ENCODE results near the gene LUZP2.
A peak's percentile ranks its signal among the peaks of the same experiment; 100 is the strongest.
"Not testable (repeated sequence)": the region's sequence is repeated elsewhere in the genome, so short reads cannot be mapped to it uniquely, and the experiment has no call there.

LUZP2 gene

DNA sequence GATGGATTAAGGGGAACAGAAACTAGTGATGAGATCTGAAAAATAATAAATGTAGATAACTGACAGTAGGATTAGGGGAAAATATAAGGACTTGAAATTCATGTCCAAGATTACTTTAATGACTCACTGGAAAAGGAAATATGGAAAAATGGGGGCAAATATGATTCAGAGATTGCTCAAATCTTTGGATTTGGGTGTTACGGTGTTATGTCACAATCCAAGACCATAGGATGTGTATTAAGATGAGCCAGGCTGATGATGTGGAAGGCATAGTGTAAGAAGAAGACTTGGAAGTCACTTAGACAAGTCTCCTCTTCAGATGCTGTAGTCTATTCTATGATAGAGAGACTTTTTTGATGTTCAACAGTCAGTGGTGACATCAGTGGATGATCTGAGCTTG is 323.7 kb downstream of the LUZP2 start:
- DNase-seq (ENCODE audit: low read depth): peak; percentile 27

DNA sequence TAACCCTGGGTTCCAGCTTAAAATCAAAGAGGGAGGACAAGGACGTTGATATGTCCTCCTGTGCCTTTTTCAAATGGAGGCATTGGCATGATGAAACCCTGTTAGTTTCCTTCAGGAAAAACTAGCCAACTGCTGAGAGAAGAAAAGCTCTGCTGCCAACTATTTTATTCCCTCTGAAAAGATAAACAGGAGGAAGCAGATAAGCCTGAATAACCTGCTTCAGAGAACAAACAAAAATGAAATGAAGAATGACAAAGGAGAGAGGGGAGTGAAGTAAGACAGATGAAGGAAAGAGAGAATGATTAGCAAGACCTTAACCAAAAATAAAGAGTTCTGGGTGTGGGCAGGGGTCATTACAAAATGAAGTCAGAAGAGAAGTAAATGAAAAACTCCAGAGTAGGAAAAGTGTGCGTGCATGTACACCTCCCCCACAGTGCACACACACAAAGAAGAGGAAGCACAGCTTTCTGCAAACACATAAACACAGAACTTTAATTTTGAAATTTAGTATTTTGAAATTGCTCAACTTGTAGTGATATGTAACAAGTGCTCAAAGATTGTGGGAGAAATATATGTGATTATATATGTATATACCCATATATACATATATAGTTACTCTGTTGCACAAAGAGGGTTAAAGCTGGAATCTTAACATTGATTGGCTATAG is 332.2 kb downstream of the LUZP2 start:
- no peak for DNase-seq (ENCODE audit: low read depth)

- no peak for DNase-seq (ENCODE audit: low read depth)
Measured at GRCh38 chr11:24833573-24833972, 336.7 kb downstream of the LUZP2 start.

GRCh38 chr11:24837112-24837511 is 340.3 kb downstream of the LUZP2 start:
- DNase-seq (ENCODE audit: low read depth): no peak

DNA sequence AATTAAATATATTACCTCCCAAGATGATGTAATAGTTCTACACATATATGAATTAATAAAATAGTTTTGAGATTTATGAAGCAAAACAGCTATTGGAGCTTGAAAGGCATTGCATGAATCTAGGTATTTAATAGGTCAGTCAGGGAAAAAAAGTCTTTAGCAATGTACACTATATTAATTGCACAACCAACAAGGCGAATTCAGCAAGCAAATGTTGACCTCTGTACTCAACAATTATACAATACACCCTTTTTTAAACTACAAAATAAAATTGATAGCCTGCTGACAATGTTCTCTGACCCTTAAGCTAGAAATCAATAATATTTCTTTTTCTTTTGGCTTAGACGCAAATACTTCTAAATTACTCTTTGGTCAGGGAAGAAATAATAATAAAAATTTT is 345.5 kb downstream of the LUZP2 start:
- DNase-seq (ENCODE audit: low read depth): no peak

DNA sequence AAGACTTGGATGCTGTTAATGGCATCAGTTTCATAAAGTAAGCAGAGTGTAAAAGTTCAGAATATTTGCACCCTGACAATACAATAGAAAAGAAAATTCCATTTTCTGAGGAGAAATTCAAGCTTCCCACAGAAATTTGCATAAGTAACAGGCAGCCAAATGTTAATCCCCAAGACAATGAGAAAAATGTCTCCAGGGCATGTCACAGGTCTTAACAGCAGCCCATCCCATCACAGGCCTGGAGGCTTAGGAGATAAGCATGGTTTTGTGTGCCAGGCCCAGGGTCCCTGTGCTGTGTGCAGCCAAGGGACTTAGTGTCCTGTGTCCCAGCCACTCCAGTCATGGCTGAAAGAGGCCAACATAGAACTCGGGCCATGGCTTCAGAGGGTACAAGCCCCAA is 347.6 kb downstream of the LUZP2 start:
- no peak for DNase-seq (ENCODE audit: low read depth)

DNA sequence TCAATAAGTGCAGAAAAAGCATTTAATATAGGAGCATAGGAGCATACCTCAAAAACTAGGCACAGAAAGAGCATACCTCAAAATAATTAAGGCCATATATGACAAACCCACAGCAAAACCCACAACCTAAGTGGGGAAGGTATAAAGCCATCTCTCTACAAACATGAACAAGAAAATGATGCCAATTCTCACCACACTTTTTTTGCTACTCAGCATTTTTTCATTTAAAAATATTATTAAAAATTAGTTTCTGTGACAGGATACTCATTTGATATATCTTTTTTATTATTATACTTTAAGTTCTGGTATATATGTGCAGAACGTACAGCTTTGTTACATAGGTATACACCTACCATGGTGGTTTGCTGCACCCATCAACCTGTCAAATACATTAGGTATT is 352.0 kb downstream of the LUZP2 start:
- DNase-seq (ENCODE audit: low read depth): no peak

- no peak for DNase-seq (ENCODE audit: low read depth)
Measured at GRCh38 chr11:24855951-24856350, 359.1 kb downstream of the LUZP2 start.

- no peak for DNase-seq (ENCODE audit: low read depth)
Measured at GRCh38 chr11:24859801-24860300, 363.0 kb downstream of the LUZP2 start.

GRCh38 chr11:24861440-24861839 is 364.6 kb downstream of the LUZP2 start:
- DNase-seq (ENCODE audit: low read depth): no peak

DNA sequence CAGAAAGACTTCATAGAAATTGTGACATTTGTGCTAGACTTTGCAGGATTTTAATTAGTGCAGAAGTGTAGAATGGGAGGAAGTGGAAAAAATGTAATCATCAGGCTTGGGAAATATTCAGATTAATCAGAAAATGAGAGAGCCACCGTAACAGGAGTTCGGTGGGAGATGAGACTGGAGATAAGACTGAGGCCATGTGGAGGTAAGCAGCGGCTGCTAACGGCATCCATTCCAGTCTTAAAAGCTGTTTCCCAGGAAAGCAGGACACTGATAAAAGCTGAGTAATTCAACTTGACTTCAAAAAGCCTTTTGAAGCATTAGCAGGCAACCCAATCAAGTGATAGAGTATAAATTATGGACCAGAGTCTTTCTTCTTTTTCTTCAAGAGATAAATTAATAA is 369.9 kb downstream of the LUZP2 start:
- DNase-seq (ENCODE audit: low read depth): no peak

- no peak for DNase-seq (ENCODE audit: low read depth)
Measured at GRCh38 chr11:24870048-24870447, 373.2 kb downstream of the LUZP2 start.

DNA sequence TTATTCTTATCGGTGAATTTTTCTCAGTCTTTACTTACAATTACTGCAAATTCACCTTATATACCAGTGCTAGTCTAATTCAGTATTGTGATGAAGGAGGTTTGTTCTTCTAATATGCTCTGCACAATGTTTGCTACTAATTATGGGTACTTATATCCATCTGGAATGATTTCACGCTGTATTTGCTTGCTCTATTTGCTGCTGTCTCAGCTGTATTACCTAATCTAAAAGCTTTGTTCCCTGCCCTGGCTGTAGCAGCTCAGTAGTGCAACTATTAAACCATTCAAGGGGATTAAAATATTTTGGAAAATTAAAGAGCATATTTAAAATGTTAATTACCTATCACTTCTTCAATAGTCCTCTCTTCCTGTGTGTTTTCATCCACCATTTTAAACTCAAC is 375.3 kb downstream of the LUZP2 start:
- no peak for DNase-seq (ENCODE audit: low read depth)

- no peak for DNase-seq (ENCODE audit: low read depth)
Measured at GRCh38 chr11:24872651-24873311, 375.9 kb downstream of the LUZP2 start.

- no peak for DNase-seq (ENCODE audit: low read depth)
Measured at GRCh38 chr11:24880962-24881361, 384.1 kb downstream of the LUZP2 start.

- DNase-seq (ENCODE audit: low read depth): no peak
Measured at GRCh38 chr11:24885580-24886173, 388.8 kb downstream of the LUZP2 start.

GRCh38 chr11:24886880-24887619 is 390.2 kb downstream of the LUZP2 start:
- DNase-seq (ENCODE audit: low read depth): no peak

DNA sequence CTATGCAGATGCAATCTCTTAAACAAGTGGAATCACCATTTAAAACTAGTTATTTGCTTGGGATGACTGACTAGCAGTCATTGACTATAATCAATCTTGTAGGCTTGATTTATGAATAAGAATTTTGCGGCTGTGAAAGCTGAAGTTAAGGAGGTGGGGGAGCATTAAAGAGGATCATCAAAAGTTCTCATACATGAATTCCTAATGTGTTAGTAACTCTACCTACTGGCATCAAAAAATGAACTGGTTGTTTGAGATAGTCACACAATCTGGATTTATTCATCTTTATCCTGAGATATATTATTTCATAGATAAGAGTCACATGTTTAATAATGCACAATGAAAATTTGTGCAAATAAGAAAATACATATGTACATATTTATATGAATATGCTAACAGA is 393.6 kb downstream of the LUZP2 start:
- no peak for DNase-seq (ENCODE audit: low read depth)

DNA sequence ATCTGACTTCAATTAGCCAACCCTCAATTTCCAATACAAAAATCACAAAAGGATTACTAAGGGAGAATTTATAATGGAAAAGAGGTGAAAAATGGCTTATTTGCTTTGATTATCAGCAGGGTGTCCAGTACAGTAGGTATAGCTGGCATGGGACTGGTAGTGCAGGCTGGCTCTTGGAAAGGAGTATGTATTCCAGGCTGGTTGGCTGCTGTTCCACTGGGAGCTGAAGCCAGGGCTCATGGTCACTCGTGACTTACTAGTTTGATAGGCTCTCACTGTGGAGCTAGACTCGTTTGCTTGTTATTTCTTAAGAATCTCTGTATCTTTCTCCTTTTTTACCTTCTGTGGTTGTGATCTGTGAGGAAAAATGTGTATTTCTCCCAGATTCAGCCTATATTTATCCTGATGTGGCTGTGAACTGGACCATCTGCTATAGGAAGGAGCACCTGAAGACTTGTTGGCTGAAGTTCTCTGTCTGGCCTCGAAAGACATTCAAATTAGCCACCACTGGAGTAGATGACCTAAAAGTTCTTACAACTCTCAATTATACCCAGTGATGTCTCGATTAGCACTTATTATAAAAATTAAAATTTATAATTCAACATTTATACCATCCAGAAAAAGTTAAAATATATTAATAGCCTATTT is 395.1 kb downstream of the LUZP2 start:
- DNase-seq (ENCODE audit: low read depth): not testable (repeated sequence)

DNA sequence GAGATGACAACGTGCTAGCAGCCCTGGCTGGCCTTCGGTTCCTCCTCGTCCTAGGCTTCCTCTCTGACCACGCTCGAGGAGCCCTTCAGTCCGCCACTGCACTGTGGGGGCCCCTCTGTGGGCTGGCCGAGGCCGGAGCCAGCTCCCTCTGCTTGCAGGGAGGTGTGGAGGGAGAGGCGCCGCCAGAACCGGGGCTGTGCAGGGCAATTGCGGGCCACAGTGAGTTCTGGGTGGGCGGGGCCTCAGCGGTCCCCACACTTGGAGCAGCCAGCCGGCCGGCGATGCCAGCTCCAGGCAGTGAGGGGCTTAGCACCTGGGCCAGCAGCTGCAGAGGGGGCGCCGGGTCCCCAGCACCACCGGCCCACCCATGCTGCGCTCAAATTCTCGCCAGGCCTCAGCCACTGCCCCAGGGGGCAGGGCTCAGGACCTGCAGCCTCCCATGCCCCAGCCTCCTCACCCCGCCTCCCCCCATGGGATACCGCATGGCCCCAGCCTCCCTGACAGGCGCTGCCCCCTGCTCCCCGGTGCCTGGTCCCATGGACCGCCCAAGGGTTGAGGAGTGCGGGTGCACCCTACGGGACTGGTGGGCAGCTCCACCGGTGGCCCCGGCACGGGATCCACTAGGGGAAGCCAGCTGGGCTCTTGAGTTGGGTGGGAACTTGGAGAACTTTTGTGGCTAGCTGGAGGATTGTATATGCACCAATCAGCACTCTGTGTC is 399.4 kb downstream of the LUZP2 start:
- no peak for DNase-seq (ENCODE audit: low read depth)

DNA sequence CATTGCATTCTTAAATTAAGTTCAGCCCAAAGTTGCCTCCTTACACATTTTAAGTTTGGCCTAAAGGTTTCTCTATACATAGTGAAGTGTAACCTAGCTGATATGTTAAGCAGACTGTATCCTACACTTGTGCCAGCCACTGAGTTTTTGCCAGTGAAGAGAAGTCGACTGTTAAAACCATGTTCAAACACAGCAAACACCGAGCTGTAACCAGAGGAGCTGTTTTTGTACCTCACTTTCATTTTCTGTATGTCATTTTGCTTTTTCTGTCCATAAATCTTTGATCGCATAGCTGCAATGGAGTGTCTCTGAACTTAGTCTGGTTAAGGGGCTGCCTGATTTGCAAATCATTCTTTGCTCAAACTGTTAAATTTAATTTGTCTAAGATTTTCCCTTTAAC is 403.7 kb downstream of the LUZP2 start:
- no peak for DNase-seq (ENCODE audit: low read depth)
